HCT116 (cell line): Measurements from ENCODE around the gene JAG1. TPM values are rescaled to one million over a fixed set of nuclear protein-coding genes. Genes with fewer than 3 reads are reported as not detected.

Source experiments
- ATAC-seq: fragments of 200-7000 bp; cut with Tn5 transposase; 2 replicates; pipeline ENCODE4 v1.9.1; 2020; ENCODE audit warnings: mild to moderate bottlenecking, moderate library complexity
- BruUV-seq: library from RNA; stranded (reverse); fragments of 400-500 nt; replicated peaks from 2 replicates; lab custom pipeline; 2021; lab: Mats Ljungman, UMichigan
- CTCF ChIA-PET: fragments of 300-600 bp; sonication (Branson Sonifier 250); formaldehyde crosslinking; loops from one replicate; lab custom pipeline; 2021; ENCODE audit warnings: antibody characterized with exemption; lab: Charles Lee
- POLR2A ChIA-PET: fragments of 300-600, 350-600 bp; sonication (Branson Sonifier 250); formaldehyde crosslinking; loops from one replicate; lab custom pipeline; 2021; ENCODE audit warnings: antibody characterized with exemption; lab: Charles Lee
- RAD21 ChIA-PET, 2 experiments: fragments of 300-600 bp; sonication (Branson Sonifier 250); formaldehyde crosslinking; loops; one replicate each; lab custom pipeline; 2023; ENCODE audit warnings: low total read pairs in 2 of 2; ENCODE audit not compliant: uncharacterized antibody in 2 of 2, unreplicated experiment in 2 of 2, low non-redundant PET in 1 of 2; lab: Charles Lee
- DNase-seq: peaks from one replicate; pipeline ENCODE4 v3.0.0-alpha.2; 2010; ENCODE audit warnings: low read depth, low spot score
- H2AFZ ChIP-seq: fragments of 200-600 bp; shearing (Covaris generic), sonication (generic); 2 replicates; pipeline ENCODE4 v1.6.1; 2017; ENCODE audit warnings: low read depth, mixed run types, mixed read lengths, antibody characterized with exemption, low read length; ENCODE audit not compliant: poor library complexity, severe bottlenecking
- H3K27ac ChIP-seq: 2 replicates; pipeline ENCODE4 v1.5.1; 2012; ENCODE audit warnings: low read depth, low read length
- H3K27me3 ChIP-seq: fragments of 200-600 bp; sonication (generic); 2 replicates; pipeline ENCODE4 v1.6.1; 2016; ENCODE audit warnings: mixed run types, low read length, mixed read lengths; ENCODE audit not compliant: insufficient read depth
- H3K36me3 ChIP-seq, 2 experiments: fragments of 200-500 bp in 1 of 2; fragments of 200-600 bp in 1 of 2; sonication (Bioruptor generic) in 1 of 2; sonication (generic) in 1 of 2; 2 replicates each; pipeline versions ENCODE4 v1.5.1 to v1.6.1; 2014 to 2016; ENCODE audit warnings: low read length in 2 of 2, inconsistent platforms in 1 of 2, mixed read lengths in 1 of 2, mixed run types in 1 of 2; ENCODE audit not compliant: insufficient read depth in 2 of 2, control insufficient read depth in 1 of 2
- H3K4me1 ChIP-seq, 2 experiments: fragments of 200-600 bp in 1 of 2; sonication (generic) in 1 of 2; 2 replicates each; pipeline versions ENCODE4 v1.5.1 to v1.6.1; 2012 to 2017; ENCODE audit warnings: low read length in 2 of 2, inconsistent platforms in 1 of 2, mild to moderate bottlenecking in 1 of 2, mixed read lengths in 1 of 2, mixed run types in 1 of 2, moderate library complexity in 1 of 2; ENCODE audit not compliant: insufficient read depth in 2 of 2, control insufficient read depth in 1 of 2
- H3K4me2 ChIP-seq: fragments of 200-600 bp; sonication (generic); 2 replicates; pipeline ENCODE4 v1.6.1; 2017; ENCODE audit warnings: mixed run types, low read length, mixed read lengths
- H3K4me3 ChIP-seq, 2 experiments: fragments of 200-600 bp in 1 of 2; sonication (generic) in 1 of 2; replicated peaks in 1 of 2; 2 replicates each; pipeline ENCODE4 v1.5.1; 2011 to 2016; ENCODE audit warnings: low read length in 2 of 2, control low read depth in 1 of 2, low read depth in 1 of 2, mild to moderate bottlenecking in 1 of 2, mixed read lengths in 1 of 2, mixed run types in 1 of 2
- H3K79me2 ChIP-seq: fragments of 200-600 bp; sonication (generic); 2 replicates; pipeline ENCODE4 v1.6.1; 2017; ENCODE audit warnings: mild to moderate bottlenecking, mixed run types, low read length, moderate library complexity, mixed read lengths; ENCODE audit not compliant: insufficient read depth
- H3K9ac ChIP-seq: fragments of 200-600 bp; sonication (generic); 2 replicates; pipeline ENCODE4 v1.6.1; 2016; ENCODE audit warnings: low read length, mixed read lengths
- H3K9me2 ChIP-seq: fragments of 200-600 bp; sonication (generic), shearing (Covaris generic); 2 replicates; pipeline ENCODE4 v1.6.1; 2017; ENCODE audit warnings: mixed run types, mild to moderate bottlenecking, moderate library complexity; ENCODE audit not compliant: insufficient read depth
- H3K9me3 ChIP-seq, 2 experiments: fragments of 200-500 bp in 1 of 2; fragments of 200-600 bp in 1 of 2; sonication (Bioruptor generic) in 1 of 2; sonication (generic) in 1 of 2; 2 replicates each; pipeline ENCODE4 v1.6.1; 2014 to 2017; ENCODE audit warnings: low read length in 2 of 2, mixed read lengths in 2 of 2, inconsistent platforms in 1 of 2, low read depth in 1 of 2, mild to moderate bottlenecking in 1 of 2, mixed run types in 1 of 2, moderate library complexity in 1 of 2; ENCODE audit not compliant: control insufficient read depth in 1 of 2, insufficient read depth in 1 of 2
- H4K20me1 ChIP-seq: fragments of 200-600 bp; sonication (generic), shearing (Covaris generic); 2 replicates; pipeline ENCODE4 v1.6.1; 2017; ENCODE audit warnings: mixed run types, mild to moderate bottlenecking, moderate library complexity; ENCODE audit not compliant: insufficient read depth
- CBX3 ChIP-seq: IDR thresholded peaks from 2 replicates; pipeline ENCODE4 v1.6.1; 2012; ENCODE audit warnings: low read depth
- EZH2 ChIP-seq: fragments of 200-600 bp; sonication (generic); IDR thresholded peaks from 2 replicates; pipeline ENCODE4 v1.6.1; 2017; ENCODE audit warnings: antibody characterized with exemption, mixed run types
- FOSL1 ChIP-seq: IDR thresholded peaks from 2 replicates; pipeline ENCODE4 v1.6.1; 2012; ENCODE audit warnings: low read depth
- JUND ChIP-seq: IDR thresholded peaks from 2 replicates; pipeline ENCODE4 v1.6.1; 2012
- MAX ChIP-seq: IDR thresholded peaks from 2 replicates; pipeline ENCODE4 v1.6.1; 2012
- POLR2AphosphoS5 ChIP-seq: IDR thresholded peaks from 2 replicates; pipeline ENCODE4 v1.6.1; 2011; ENCODE audit warnings: mild to moderate bottlenecking, low read depth, low read length, moderate library complexity
- SIN3A ChIP-seq: IDR thresholded peaks from 2 replicates; pipeline ENCODE4 v1.6.1; 2012; ENCODE audit warnings: low read depth
- SRF ChIP-seq: IDR thresholded peaks from 2 replicates; pipeline ENCODE4 v1.6.1; 2012; ENCODE audit warnings: low read depth
- YY1 ChIP-seq: IDR thresholded peaks from 2 replicates; pipeline ENCODE4 v1.6.1; 2011; ENCODE audit warnings: low read length, low read depth, moderate library complexity, mild to moderate bottlenecking; ENCODE audit not compliant: insufficient replicate concordance; ENCODE audit errors: extremely low read depth
- ZFX ChIP-seq: fragments of 450-650 bp; IDR thresholded peaks from 2 replicates; pipeline ENCODE4 v1.6.1; 2017
- ZNF274 ChIP-seq: fragments of 200-500 bp; sonication (Bioruptor generic); IDR thresholded peaks from 2 replicates; pipeline ENCODE4 v1.6.1; 2014; ENCODE audit warnings: mild to moderate bottlenecking, low read depth, low read length, inconsistent platforms
- intact Hi-C: fragments of 100-400 bp; cut with micrococcal nuclease; formaldehyde crosslinking; loops from 2 replicates; pipeline ENCODE4 v1.10.0; 2022
- total RNA-seq: library from RNA; stranded (reverse); gene quantifications from one replicate; pipeline ENCODE4 v1.2.1, GENCODE V29; 2021; ENCODE audit not compliant: unreplicated experiment
- TF ChIP-seq, protein P1 (sequence below), 3 experiments: fragments of 200-600 bp in 1 of 3; sonication (generic) in 1 of 3; IDR thresholded peaks in 2 of 3; conservative IDR thresholded peaks in 1 of 3; 2 replicates each; pipeline ENCODE4 v1.5.1; 2012 to 2017; ENCODE audit warnings: low read depth in 2 of 3, low read length in 2 of 3, antibody characterized with exemption in 1 of 3, borderline replicate concordance in 1 of 3, control low read depth in 1 of 3, mild to moderate bottlenecking in 1 of 3, mixed read lengths in 1 of 3, mixed run types in 1 of 3, moderate library complexity in 1 of 3; ENCODE audit not compliant: insufficient read depth in 1 of 3
- TF ChIP-seq, protein P2 (sequence below): IDR thresholded peaks from 2 replicates; pipeline ENCODE4 v1.6.1; 2011; ENCODE audit warnings: mild to moderate bottlenecking, low read length, moderate library complexity; ENCODE audit not compliant: insufficient replicate concordance; ENCODE audit errors: extremely low read depth

Gene JAG1
- total RNA-seq, 1 experiment from 2014 or later, result 31.9 TPM

- BruUV-seq, result no TSS peak
- TF ChIP-seq MAX (no peak), CBX3 (no peak), JUND (no peak), ZNF274 (no peak), SRF (no peak), EZH2 (no peak), ZFX (no peak), POLR2AphosphoS5 (no peak), YY1 (no peak), FOSL1 (no peak), SIN3A (no peak)
- TF ChIP-seq, protein P1, sequence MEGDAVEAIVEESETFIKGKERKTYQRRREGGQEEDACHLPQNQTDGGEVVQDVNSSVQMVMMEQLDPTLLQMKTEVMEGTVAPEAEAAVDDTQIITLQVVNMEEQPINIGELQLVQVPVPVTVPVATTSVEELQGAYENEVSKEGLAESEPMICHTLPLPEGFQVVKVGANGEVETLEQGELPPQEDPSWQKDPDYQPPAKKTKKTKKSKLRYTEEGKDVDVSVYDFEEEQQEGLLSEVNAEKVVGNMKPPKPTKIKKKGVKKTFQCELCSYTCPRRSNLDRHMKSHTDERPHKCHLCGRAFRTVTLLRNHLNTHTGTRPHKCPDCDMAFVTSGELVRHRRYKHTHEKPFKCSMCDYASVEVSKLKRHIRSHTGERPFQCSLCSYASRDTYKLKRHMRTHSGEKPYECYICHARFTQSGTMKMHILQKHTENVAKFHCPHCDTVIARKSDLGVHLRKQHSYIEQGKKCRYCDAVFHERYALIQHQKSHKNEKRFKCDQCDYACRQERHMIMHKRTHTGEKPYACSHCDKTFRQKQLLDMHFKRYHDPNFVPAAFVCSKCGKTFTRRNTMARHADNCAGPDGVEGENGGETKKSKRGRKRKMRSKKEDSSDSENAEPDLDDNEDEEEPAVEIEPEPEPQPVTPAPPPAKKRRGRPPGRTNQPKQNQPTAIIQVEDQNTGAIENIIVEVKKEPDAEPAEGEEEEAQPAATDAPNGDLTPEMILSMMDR (IDR thresholded peaks at IDR 0.05 in 2 of 3, conservative IDR thresholded peaks at IDR 0.05 in 1 of 3; ENCODE audit: borderline replicate concordance in 1 of 3, insufficient read depth in 1 of 3, low read depth in 2 of 3, low read length in 2 of 3), result no peak
- TF ChIP-seq, protein P2, sequence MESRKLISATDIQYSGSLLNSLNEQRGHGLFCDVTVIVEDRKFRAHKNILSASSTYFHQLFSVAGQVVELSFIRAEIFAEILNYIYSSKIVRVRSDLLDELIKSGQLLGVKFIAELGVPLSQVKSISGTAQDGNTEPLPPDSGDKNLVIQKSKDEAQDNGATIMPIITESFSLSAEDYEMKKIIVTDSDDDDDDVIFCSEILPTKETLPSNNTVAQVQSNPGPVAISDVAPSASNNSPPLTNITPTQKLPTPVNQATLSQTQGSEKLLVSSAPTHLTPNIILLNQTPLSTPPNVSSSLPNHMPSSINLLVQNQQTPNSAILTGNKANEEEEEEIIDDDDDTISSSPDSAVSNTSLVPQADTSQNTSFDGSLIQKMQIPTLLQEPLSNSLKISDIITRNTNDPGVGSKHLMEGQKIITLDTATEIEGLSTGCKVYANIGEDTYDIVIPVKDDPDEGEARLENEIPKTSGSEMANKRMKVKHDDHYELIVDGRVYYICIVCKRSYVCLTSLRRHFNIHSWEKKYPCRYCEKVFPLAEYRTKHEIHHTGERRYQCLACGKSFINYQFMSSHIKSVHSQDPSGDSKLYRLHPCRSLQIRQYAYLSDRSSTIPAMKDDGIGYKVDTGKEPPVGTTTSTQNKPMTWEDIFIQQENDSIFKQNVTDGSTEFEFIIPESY, result no peak
- Histone ChIP-seq H3K27ac (no peak overlapping the region), H3K9ac (no peak overlapping the region), H4K20me1 (no peaks in the 10 kb centered on the region), H3K9me3 (no peaks in the 10 kb centered on the region), H3K4me3 (no peak overlapping the region), H3K27me3 (no peaks in the 10 kb centered on the region), H3K9me2 (no peaks in the 10 kb centered on the region), H3K4me1 (peaks cover 57 to 62% of the 10 kb centered on the region in 2 experiments), H3K4me2 (no peak overlapping the region), H2AFZ (no peak overlapping the region), H3K79me2 (no peaks in the 10 kb centered on the region), H3K36me3 (no peaks in the 10 kb centered on the region)
- ChIA-PET RAD21 (no interaction called here), POLR2A (no interaction called here), CTCF (no interaction called here)
- no peak for ATAC-seq
- intact Hi-C loops, result no loop called here
- no peak for DNase-seq
These were observed 78.5 kb downstream of the JAG1 start for GRCh38 chr20:10595266-10595665.
